22Rv1 (cell line): ENCODE measurements around the gene LRP1-AS.
"Not testable (repeated sequence)": the region's sequence is repeated elsewhere in the genome, so short reads cannot be mapped to it uniquely, and the experiment has no call there.

ENCODE experiments used
- H3K27ac ChIP-seq: fragments of 450-650 bp; 2 replicates; pipeline ENCODE4 v1.5.1; 2017
- ZFX ChIP-seq: fragments of 450-650 bp; IDR thresholded peaks from 2 replicates; pipeline ENCODE4 v1.6.1; 2017; ENCODE audit warnings: antibody characterized with exemption, borderline replicate concordance
- TF ChIP-seq, protein P1 (sequence below): fragments of 450-650 bp; IDR thresholded peaks from 2 replicates; pipeline ENCODE4 v1.5.1; 2017; ENCODE audit warnings: mild to moderate bottlenecking

LRP1-AS gene

DNA sequence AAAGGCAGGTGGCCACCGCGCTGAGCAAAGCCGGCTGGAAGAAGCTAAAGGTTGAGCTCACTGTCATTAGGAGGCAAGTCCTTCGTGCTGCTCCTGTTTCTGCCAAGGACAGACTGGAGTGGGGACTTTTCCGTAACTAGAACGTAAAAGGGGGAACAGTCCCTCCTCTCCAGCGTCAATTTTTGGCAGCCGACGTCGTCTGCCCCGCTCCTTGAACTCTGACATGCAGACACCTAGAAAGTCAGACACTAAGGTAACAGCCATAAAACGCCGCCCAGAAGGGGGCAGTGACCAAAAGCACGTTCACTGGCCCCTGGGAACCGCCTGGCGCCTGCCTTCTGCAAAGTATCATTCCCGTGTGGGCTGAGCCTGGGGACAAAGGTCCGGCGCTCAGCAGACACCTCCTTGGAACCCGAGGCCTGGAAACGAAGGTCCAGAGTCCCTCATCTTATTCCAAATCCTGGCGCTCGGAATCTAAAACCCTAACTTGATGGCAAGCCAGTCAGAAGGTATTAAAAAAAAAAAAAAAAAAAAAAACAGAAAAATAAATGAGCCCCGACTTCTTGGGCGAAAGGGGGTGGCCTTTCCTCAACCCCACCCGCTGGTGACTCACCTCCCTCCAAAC is 20.2 kb downstream of the LRP1-AS start:
- peak overlapping the region; percentile 75 for H3K27ac ChIP-seq
- TF ChIP-seq ZFX = no peak
- TF ChIP-seq, protein P1, sequence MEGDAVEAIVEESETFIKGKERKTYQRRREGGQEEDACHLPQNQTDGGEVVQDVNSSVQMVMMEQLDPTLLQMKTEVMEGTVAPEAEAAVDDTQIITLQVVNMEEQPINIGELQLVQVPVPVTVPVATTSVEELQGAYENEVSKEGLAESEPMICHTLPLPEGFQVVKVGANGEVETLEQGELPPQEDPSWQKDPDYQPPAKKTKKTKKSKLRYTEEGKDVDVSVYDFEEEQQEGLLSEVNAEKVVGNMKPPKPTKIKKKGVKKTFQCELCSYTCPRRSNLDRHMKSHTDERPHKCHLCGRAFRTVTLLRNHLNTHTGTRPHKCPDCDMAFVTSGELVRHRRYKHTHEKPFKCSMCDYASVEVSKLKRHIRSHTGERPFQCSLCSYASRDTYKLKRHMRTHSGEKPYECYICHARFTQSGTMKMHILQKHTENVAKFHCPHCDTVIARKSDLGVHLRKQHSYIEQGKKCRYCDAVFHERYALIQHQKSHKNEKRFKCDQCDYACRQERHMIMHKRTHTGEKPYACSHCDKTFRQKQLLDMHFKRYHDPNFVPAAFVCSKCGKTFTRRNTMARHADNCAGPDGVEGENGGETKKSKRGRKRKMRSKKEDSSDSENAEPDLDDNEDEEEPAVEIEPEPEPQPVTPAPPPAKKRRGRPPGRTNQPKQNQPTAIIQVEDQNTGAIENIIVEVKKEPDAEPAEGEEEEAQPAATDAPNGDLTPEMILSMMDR = peak; percentile 63

DNA sequence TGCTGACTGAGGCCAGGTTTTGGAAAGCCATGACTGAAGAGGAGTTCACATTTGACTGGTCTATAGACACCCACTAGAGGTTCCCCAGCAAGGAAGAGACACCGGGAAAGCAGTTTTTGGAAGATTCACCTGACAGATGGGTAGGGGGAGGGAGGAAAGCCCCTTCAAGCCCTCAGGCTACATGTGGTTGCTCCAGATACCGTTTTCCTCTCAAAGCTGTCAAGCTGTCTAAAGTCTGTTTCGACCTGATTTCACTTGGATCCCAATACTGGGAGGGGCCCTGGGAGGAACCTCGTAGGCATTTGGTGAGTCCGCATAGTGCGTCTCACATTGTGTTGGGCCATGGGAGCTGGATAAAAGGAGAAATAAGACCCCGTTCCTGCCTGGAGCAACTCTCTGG is 20.9 kb downstream of the LRP1-AS start:
- peak overlapping the region; percentile 75; the same call in 1 of the 2 replicates for H3K27ac ChIP-seq
- no peak for TF ChIP-seq ZFX

DNA sequence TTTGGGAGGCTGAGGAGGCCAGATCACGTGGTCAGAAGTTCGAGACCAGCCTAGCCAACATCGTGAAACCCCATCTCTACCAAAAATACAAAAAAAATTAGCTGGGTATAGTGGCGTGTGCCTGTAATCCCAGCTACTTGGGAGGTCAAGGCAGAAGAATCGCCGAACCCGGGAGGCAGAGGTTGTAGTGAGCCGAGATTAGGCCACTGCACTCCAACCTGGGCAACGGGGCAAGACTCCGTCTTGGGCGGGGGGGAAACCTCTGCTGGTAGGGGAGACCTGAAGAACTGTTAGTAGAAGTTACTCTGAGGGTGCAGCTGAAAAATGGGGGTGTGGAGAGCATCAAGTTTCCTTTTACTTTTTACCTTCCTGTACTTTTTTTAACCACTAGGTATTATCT is 21.4 kb downstream of the LRP1-AS start:
- TF ChIP-seq, protein P1 = no peak
- no peak overlapping the region for H3K27ac ChIP-seq

DNA sequence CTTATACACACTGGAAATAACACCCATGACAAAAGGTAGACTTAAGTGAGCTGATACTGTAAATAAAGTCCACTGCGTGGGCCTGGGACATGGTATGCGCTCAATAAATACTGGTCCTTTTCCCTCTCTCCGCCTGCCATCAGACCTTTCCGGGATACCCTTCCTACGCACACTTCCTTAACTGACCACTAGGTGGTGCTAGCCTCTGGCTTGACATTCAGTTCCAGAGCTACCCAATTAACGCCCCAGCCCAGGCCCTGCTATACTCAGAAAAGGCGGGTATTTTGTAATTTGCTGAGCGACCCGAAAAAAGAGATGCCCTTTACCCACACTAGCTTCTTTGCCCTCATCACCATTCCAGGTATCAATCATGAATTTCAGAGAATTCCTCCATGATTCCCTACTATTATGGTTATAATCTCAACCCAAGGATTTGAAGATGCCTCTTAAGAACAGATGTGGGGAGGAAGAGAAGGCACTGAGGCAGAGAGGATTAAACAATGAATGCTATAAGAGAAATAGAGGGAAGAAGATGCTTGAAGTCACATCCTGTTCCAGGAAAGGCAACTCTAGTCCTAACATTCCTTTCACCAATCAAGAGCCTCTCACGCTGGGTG is 23.1 kb downstream of the LRP1-AS start:
- no peak for TF ChIP-seq ZFX
- TF ChIP-seq, protein P1 = peak; percentile 100
- H3K27ac ChIP-seq = no peak overlapping the region

DNA sequence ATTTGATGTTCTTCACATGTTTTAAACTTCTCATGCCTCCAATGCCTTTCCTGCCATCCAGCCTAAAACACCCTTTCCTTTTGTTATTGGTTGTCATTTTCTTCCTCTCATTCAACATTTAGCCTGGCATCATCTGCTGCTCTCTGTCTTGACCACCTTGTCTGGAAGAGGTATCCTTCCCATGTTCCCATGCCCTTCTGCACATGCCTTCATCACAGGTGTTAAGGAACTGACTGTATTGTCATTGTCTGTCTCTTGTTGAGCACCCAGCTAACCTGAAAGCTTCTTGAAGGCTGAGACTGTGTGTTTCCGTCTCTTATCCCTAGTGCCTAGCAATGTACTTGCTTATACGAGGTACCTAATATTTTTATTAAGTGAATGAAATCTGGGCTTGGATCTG is 23.6 kb downstream of the LRP1-AS start:
- TF ChIP-seq ZFX = no peak
- TF ChIP-seq, protein P1 = no peak
- no peak overlapping the region for H3K27ac ChIP-seq

DNA sequence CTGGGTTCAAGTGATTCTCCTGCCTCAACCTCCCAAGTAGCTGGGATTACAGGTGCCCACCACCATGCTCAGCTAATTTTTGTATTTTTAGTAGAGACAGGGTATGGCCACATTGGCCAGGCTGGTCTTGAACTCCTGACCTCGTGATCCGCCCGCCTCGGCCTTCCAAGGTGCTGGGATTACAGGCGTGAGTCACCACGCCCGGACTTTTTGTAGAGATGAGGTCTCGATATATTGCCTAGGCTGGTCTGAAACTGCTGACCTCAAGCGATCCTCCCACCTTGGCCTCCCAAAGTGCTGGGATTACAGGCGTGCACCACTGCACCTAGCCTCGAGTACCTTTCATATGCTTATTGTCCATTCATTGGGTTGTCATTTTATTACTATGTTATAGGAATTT is 26.7 kb downstream of the LRP1-AS start:
- H3K27ac ChIP-seq = not testable (repeated sequence)

DNA sequence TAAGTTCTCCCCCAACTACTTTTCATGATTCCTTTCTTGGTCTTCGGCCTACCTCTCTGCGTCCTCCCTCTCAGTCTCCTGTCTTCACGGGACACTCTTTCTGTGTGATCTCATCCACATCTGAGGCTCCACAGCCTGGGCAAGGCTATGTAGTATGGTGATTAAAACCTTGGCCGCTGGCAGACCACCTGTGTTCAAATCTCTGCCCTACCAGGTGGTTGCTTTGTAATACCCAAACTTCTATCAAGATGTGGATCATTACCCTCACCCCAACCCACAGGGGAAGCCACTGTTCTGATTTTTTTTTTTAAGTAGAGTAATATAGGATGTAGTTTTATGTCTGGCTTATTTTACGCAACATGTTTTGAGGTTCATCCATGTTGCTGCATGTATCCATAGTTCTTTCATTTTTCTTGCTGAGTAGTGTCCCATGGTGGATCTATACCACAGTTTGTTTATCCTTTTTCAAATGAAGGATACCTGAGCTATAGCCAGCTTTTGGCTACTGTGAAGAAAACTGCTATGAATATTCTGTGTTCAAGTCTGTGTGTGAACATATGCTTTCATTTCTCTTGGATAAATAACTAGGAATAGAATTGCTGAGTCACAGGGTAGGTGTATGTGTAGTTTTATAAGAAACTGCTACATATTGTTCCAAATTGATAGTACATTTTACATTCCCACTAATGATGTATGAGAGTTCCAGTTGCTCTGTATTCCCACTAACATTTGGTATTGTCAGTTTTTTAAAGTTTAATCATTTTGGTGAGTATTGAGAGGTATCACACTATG is 27.9 kb downstream of the LRP1-AS start:
- no peak overlapping the region for H3K27ac ChIP-seq
- TF ChIP-seq, protein P1 = no peak
- no peak for TF ChIP-seq ZFX

DNA sequence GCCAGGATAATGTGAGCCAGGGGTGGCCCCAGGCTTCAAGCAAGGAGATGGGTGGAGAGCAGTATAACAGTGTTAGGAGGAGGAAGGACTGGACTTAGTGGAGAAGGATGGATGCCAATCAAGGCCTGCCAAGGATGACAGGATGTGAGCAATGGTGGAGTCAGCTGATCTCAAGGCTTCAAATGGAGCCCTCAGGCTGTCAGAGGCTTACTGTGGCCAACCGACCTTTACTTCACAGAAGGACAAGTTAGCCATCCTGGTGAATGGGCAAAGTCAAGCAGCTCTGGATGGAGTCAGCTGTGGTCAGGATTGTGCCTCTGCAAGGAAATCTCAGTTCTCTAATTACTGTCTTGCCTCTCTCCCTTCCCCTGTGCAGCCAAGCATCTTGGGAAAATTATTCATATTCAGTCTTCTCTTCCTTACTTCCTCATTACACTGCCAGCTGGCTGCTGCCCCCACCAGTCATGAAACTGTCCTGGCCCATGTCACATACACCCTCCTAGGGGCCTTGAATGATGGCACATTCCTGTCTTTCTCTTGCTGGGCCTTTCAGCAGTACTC is 28.6 kb downstream of the LRP1-AS start:
- TF ChIP-seq, protein P1 = no peak
- no peak for TF ChIP-seq ZFX
- no peak overlapping the region for H3K27ac ChIP-seq
